Stomach (tissue), 4 donors: Measurements from ENCODE around the gene MAN1A1.

Experiments
- POLR2A ChIP-seq, 4 donors: fragments of 450-650 bp; IDR thresholded peaks; one replicate each; pipeline ENCODE4 v1.6.1; 2016; ENCODE audit warnings: antibody characterized with exemption in 4 of 4, control low read depth in 2 of 4, mild to moderate bottlenecking in 1 of 4, moderate library complexity in 1 of 4
- TF ChIP-seq, protein P1 (sequence below), 7 experiments: fragments of 450-650 bp in 4 of 7; fragments of 200-600 bp in 3 of 7; sonication (generic) in 3 of 7; IDR thresholded peaks; one replicate each; pipeline ENCODE4 v1.5.1; 2016 to 2019; ENCODE audit warnings: antibody characterized with exemption in 7 of 7, control low read depth in 2 of 7, mild to moderate bottlenecking in 1 of 7

DNA sequence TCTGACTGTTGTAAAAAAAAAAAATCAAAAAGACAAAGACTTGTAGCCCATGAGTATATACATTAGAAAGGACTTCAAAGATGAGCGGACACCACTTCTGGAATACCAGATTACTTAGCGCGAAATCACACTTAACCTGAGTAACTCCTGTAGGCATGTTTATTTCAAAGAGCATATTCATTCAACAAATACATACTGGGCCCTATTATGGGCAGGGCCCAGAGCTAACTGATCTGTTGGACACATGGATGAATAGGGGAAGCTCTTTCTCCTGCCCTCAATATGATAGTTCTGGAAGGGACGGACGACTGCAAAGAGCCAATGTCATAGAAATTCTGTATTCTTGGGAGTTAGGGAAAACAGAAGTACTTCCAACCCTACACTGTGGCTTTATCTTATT lies 12.3 kb downstream of the MAN1A1 start:
- TF ChIP-seq, protein P1, sequence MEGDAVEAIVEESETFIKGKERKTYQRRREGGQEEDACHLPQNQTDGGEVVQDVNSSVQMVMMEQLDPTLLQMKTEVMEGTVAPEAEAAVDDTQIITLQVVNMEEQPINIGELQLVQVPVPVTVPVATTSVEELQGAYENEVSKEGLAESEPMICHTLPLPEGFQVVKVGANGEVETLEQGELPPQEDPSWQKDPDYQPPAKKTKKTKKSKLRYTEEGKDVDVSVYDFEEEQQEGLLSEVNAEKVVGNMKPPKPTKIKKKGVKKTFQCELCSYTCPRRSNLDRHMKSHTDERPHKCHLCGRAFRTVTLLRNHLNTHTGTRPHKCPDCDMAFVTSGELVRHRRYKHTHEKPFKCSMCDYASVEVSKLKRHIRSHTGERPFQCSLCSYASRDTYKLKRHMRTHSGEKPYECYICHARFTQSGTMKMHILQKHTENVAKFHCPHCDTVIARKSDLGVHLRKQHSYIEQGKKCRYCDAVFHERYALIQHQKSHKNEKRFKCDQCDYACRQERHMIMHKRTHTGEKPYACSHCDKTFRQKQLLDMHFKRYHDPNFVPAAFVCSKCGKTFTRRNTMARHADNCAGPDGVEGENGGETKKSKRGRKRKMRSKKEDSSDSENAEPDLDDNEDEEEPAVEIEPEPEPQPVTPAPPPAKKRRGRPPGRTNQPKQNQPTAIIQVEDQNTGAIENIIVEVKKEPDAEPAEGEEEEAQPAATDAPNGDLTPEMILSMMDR (IDR thresholded peaks at IDR 0.05): no peak
- no peak for TF ChIP-seq POLR2A (IDR thresholded peaks at IDR 0.05)
